H1 (cell line): ENCODE results near the gene FRMD4A. TPM values are rescaled to one million over a fixed set of nuclear protein-coding genes. Genes with fewer than 3 reads are reported as not detected.
"Not testable (repeated sequence)": the region's sequence is repeated elsewhere in the genome, so short reads cannot be mapped to it uniquely, and the experiment has no call there.

Experiments
- CTCF ChIA-PET: fragments of 300-600 bp; sonication (Branson Sonifier 250); formaldehyde crosslinking; loops from one replicate; lab custom pipeline; 2021; ENCODE audit not compliant: partially characterized antibody; lab: Charles Lee
- POLR2A ChIA-PET: fragments of 300-600 bp; sonication (Branson Sonifier 250); formaldehyde crosslinking; loops from one replicate; lab custom pipeline; 2021; ENCODE audit warnings: inconsistent platforms; ENCODE audit not compliant: partially characterized antibody; lab: Charles Lee
- DNase-seq, 2 experiments: peaks; one replicate each; pipeline versions ENCODE4 v3.0.0 to v3.0.0-alpha.2; 2010 to 2022; ENCODE audit warnings: low spot score in 2 of 2, low read depth in 1 of 2, mixed read lengths in 1 of 2
- FAIRE-seq: peaks from 2 replicates; lab custom pipeline; 2011; peaks lifted over from hg19 to GRCh38; lab: Jason Lieb, UNC
- H2AFZ ChIP-seq: 2 replicates; pipeline ENCODE4 v1.8.1; 2012; ENCODE audit warnings: low read length, inconsistent platforms
- H2AK5ac ChIP-seq: 2 replicates; pipeline ENCODE4 v1.6.1; 2013; ENCODE audit warnings: low read depth, low read length
- H2BK120ac ChIP-seq: replicated peaks from 2 replicates; pipeline ENCODE3; 2013; ENCODE audit warnings: low read depth, low read length, inconsistent platforms
- H2BK12ac ChIP-seq: 2 replicates; pipeline ENCODE4 v1.6.1; 2013; ENCODE audit warnings: low read depth, low read length
- H2BK15ac ChIP-seq: 2 replicates; pipeline ENCODE4 v1.6.1; 2013; ENCODE audit warnings: low read length
- H2BK20ac ChIP-seq: 2 replicates; pipeline ENCODE4 v1.6.1; 2013; ENCODE audit warnings: low read length
- H2BK5ac ChIP-seq: 2 replicates; pipeline ENCODE4 v1.6.1; 2013; ENCODE audit warnings: low read depth, low read length
- H3K14ac ChIP-seq: 2 replicates; pipeline ENCODE4 v1.6.1; 2013; ENCODE audit warnings: inconsistent platforms; ENCODE audit not compliant: insufficient read length
- H3K18ac ChIP-seq: 2 replicates; pipeline ENCODE4 v1.6.1; 2013; ENCODE audit warnings: low read length; ENCODE audit errors: extremely low read depth
- H3K23ac ChIP-seq: 2 replicates; pipeline ENCODE4 v1.6.1; 2013; ENCODE audit warnings: inconsistent platforms; ENCODE audit not compliant: insufficient read length
- H3K23me2 ChIP-seq: 2 replicates; pipeline ENCODE4 v1.6.1; 2013; ENCODE audit warnings: low read depth, low read length
- H3K27ac ChIP-seq: 2 replicates; pipeline ENCODE4 v1.6.1; 2011; ENCODE audit warnings: low read depth, low read length, inconsistent platforms
- H3K27me3 ChIP-seq, 4 experiments: replicated peaks in 1 of 4; 1 replicate in 1 of 4; 2 replicates in 3 of 4; pipeline versions ENCODE4 v1.6.1 to v1.8.1; 2011 to 2013; ENCODE audit warnings: low read length in 3 of 4, mild to moderate bottlenecking in 3 of 4, inconsistent platforms in 2 of 4, mixed read lengths in 2 of 4, moderate library complexity in 1 of 4; ENCODE audit not compliant: control insufficient read depth in 3 of 4, insufficient read depth in 3 of 4; ENCODE audit errors: extremely low read depth in 1 of 4
- H3K36me3 ChIP-seq, 4 experiments: 2 replicates each; pipeline versions ENCODE4 v1.6.1 to v1.8.1; 2011 to 2013; ENCODE audit warnings: mild to moderate bottlenecking in 4 of 4, low read length in 3 of 4, moderate library complexity in 2 of 4, control low read depth in 1 of 4, inconsistent platforms in 1 of 4; ENCODE audit not compliant: insufficient read depth in 4 of 4, control insufficient read depth in 2 of 4
- H3K4ac ChIP-seq: replicated peaks from 2 replicates; pipeline ENCODE3; 2013; ENCODE audit warnings: low read length, low read depth, mixed read lengths, inconsistent platforms; ENCODE audit not compliant: insufficient read length
- H3K4me1 ChIP-seq, 4 experiments: replicated peaks in 1 of 4; 1 replicate in 1 of 4; 2 replicates in 3 of 4; pipeline versions ENCODE4 v1.6.1 to v1.8.1; 2011 to 2013; ENCODE audit warnings: low read length in 3 of 4, inconsistent platforms in 2 of 4, mixed read lengths in 1 of 4; ENCODE audit not compliant: insufficient read depth in 4 of 4, control insufficient read depth in 3 of 4
- H3K4me2 ChIP-seq, 2 experiments: 2 replicates each; pipeline versions ENCODE4 v1.6.1 to v1.8.1; 2011 to 2013; ENCODE audit warnings: low read depth in 2 of 2, low read length in 2 of 2, control low read depth in 1 of 2, inconsistent platforms in 1 of 2, mild to moderate bottlenecking in 1 of 2; ENCODE audit not compliant: insufficient read depth in 1 of 2
- H3K4me3 ChIP-seq, 4 experiments: fragments of 200-600, 300-600 bp in 1 of 4; sonication (generic), shearing (Covaris generic), sonication (Bioruptor Twin) in 1 of 4; 2 replicates each; pipeline versions ENCODE4 v1.5.1 to v1.8.1; 2011 to 2016; ENCODE audit warnings: low read length in 4 of 4, low read depth in 3 of 4, control low read depth in 2 of 4, inconsistent platforms in 2 of 4, mild to moderate bottlenecking in 2 of 4, mixed read lengths in 1 of 4, moderate library complexity in 1 of 4; ENCODE audit not compliant: insufficient read depth in 2 of 4; ENCODE audit errors: extremely low read depth in 1 of 4
- H3K56ac ChIP-seq: replicated peaks from 2 replicates; pipeline ENCODE3; 2013; ENCODE audit warnings: low read depth, mild to moderate bottlenecking, mixed read lengths, low read length, inconsistent platforms; ENCODE audit not compliant: insufficient read length
- H3K79me1 ChIP-seq: 2 replicates; pipeline ENCODE4 v1.6.1; 2013; ENCODE audit warnings: low read depth, low read length, control low read depth
- H3K79me2 ChIP-seq, 2 experiments: 2 replicates each; pipeline versions ENCODE4 v1.6.1 to v1.8.1; 2012 to 2013; ENCODE audit warnings: low read length in 2 of 2, mild to moderate bottlenecking in 2 of 2, inconsistent platforms in 1 of 2; ENCODE audit not compliant: insufficient read depth in 2 of 2, control insufficient read depth in 1 of 2
- H3K9ac ChIP-seq, 4 experiments: replicated peaks in 1 of 4; 1 replicate in 1 of 4; 2 replicates in 3 of 4; pipeline versions ENCODE4 v1.6.1 to v1.8.1; 2011 to 2013; ENCODE audit warnings: low read depth in 3 of 4, low read length in 3 of 4, control low read depth in 2 of 4, mild to moderate bottlenecking in 2 of 4, moderate library complexity in 2 of 4, inconsistent platforms in 1 of 4; ENCODE audit errors: extremely low read depth in 1 of 4
- H3K9me3 ChIP-seq, 2 experiments: 2 replicates each; pipeline versions ENCODE4 v1.6.1 to v1.8.1; 2012 to 2013; ENCODE audit warnings: mild to moderate bottlenecking in 2 of 2, moderate library complexity in 2 of 2, control low read depth in 1 of 2, inconsistent platforms in 1 of 2, low read depth in 1 of 2, low read length in 1 of 2, mixed read lengths in 1 of 2; ENCODE audit not compliant: insufficient read depth in 2 of 2
- H4K20me1 ChIP-seq, 2 experiments: replicated peaks in 1 of 2; 2 replicates each; pipeline versions ENCODE3 to v1.8.1; 2011 to 2013; ENCODE audit warnings: inconsistent platforms in 2 of 2, low read length in 2 of 2, mild to moderate bottlenecking in 1 of 2; ENCODE audit not compliant: insufficient read depth in 2 of 2, control insufficient read depth in 1 of 2
- H4K5ac ChIP-seq: 2 replicates; pipeline ENCODE4 v1.6.1; 2013; ENCODE audit warnings: low read length, low read depth, mixed read lengths, inconsistent platforms; ENCODE audit not compliant: insufficient read length
- H4K8ac ChIP-seq: 2 replicates; pipeline ENCODE4 v1.8.0; 2013; ENCODE audit warnings: mild to moderate bottlenecking, moderate library complexity, low read length, inconsistent platforms; ENCODE audit not compliant: insufficient read depth; ENCODE audit errors: extremely low read depth
- H4K91ac ChIP-seq: replicated peaks from 2 replicates; pipeline ENCODE3; 2013; ENCODE audit warnings: low read length, mixed read lengths, inconsistent platforms; ENCODE audit not compliant: insufficient read length
- BCL11A ChIP-seq, 2 experiments: IDR thresholded peaks; one replicate each; pipeline ENCODE4 v1.6.1; 2011; ENCODE audit warnings: low read depth in 2 of 2, low read length in 2 of 2, mild to moderate bottlenecking in 2 of 2
- HDAC6 ChIP-seq: IDR thresholded peaks from one replicate; pipeline ENCODE4 v1.7.1; 2012; ENCODE audit warnings: low read depth, mild to moderate bottlenecking, inconsistent platforms, low read length, moderate library complexity
- WGBS, 2 experiments: shearing (Covaris generic) in 1 of 2; methylation state at CpG; one replicate each; pipeline versions ENCODE4 v1.1.6 to v1.1.7; 2013 to 2015; ENCODE audit warnings: low lambda C conversion rate in 2 of 2, mixed read lengths in 2 of 2, inconsistent platforms in 1 of 2, low coverage in 1 of 2, missing lambda C conversion rate in 1 of 2; ENCODE audit not compliant: insufficient replicate concordance in 2 of 2, insufficient coverage in 1 of 2, insufficient read length in 1 of 2; ENCODE audit errors: extremely low coverage in 1 of 2, missing lambda C conversion rate in 1 of 2; 5-methylcytosine and 5-hydroxymethylcytosine counted together
- polyA plus RNA-seq, 7 experiments: library from polyadenylated mRNA; depleted of rRNA in 3 of 7; stranded (reverse) in 5 of 7; unstranded in 2 of 7; fragments of >200 nt in 5 of 7; fragments of 200-250 nt in 2 of 7; gene quantifications; 1 replicate in 5 of 7; 2 replicates in 1 of 7; 4 replicates in 1 of 7; pipeline versions ENCODE4 v1.2.1 to v1.2.3, GENCODE V29; 2011 to 2013; ENCODE audit warnings: missing spikeins in 2 of 7, mixed read lengths in 2 of 7
- total RNA-seq: library from RNA; stranded (reverse); fragmentation: NEBNext Ultra II Directional; extraction: Animal tissue kit (Norgen Biotek cat#: 25700); gene quantifications from 2 replicates; pipeline ENCODE4 v1.2.1, GENCODE V29; 2021

FRMD4A gene
- total and polyA plus RNA-seq, 2 of the 8 experiments (the other 6 are each of a cell fraction or from before 2014, with no cell fraction given) = 38.6 to 39.6 TPM

- TF ChIP-seq HDAC6 = no peak
- no peak for TF ChIP-seq BCL11A (IDR thresholded peaks at IDR 0.05; ENCODE audit: low read depth in 2 of 2, low read length in 2 of 2)
Observed at GRCh38 chr10:14215641-14216040, 115.1 kb downstream of the FRMD4A start (continued).

- not testable (repeated sequence) for H3K27me3 ChIP-seq
Observed at GRCh38 chr10:14213703-14214102, 117.0 kb downstream of the FRMD4A start.

More at GRCh38 chr10:14213703-14214102, 117.0 kb downstream of the FRMD4A start:
- H3K18ac ChIP-seq, H3K23ac ChIP-seq, H3K9ac ChIP-seq, H2BK5ac ChIP-seq, H3K4me3 ChIP-seq, H2BK120ac ChIP-seq, DNase-seq, H4K8ac ChIP-seq, H3K56ac ChIP-seq, H2AFZ ChIP-seq, H3K23me2 ChIP-seq, H3K4me1 ChIP-seq, H3K79me2 ChIP-seq, H3K4ac ChIP-seq, H3K9me3 ChIP-seq, H2BK20ac ChIP-seq, H2AK5ac ChIP-seq, H2BK15ac ChIP-seq, POLR2A ChIA-PET, H3K79me1 ChIP-seq, H3K27ac ChIP-seq, H4K91ac ChIP-seq, H4K20me1 ChIP-seq, H3K14ac ChIP-seq, H3K36me3 ChIP-seq, H2BK12ac ChIP-seq, H4K5ac ChIP-seq, FAIRE-seq, H3K4me2 ChIP-seq: not testable (repeated sequence)
- WGBS, 2 experiments = 83% methylated on average over 7 of the region's 7 CpGs; no CpG with 5 or more reads in 1 of the 2 experiments
- CTCF ChIA-PET = interaction anchor here (0.7 to 5.4 kb wide), 5 partner anchors 13 to 268 kb away, joined by 3 to 37 read pairs (median 5); no protein-coding TSS in a partner anchor
